Measurements from ENCODE around the gene SLC25A25. TPM values are rescaled to one million over a fixed set of nuclear protein-coding genes. Genes with fewer than 3 reads are reported as not detected.
"Not testable (repeated sequence)": the region's sequence is repeated elsewhere in the genome, so short reads cannot be mapped to it uniquely, and the experiment has no call there.

The SLC25A25 gene
- 7.3 and 12.2 TPM in 2 replicates for total RNA-seq

DNA sequence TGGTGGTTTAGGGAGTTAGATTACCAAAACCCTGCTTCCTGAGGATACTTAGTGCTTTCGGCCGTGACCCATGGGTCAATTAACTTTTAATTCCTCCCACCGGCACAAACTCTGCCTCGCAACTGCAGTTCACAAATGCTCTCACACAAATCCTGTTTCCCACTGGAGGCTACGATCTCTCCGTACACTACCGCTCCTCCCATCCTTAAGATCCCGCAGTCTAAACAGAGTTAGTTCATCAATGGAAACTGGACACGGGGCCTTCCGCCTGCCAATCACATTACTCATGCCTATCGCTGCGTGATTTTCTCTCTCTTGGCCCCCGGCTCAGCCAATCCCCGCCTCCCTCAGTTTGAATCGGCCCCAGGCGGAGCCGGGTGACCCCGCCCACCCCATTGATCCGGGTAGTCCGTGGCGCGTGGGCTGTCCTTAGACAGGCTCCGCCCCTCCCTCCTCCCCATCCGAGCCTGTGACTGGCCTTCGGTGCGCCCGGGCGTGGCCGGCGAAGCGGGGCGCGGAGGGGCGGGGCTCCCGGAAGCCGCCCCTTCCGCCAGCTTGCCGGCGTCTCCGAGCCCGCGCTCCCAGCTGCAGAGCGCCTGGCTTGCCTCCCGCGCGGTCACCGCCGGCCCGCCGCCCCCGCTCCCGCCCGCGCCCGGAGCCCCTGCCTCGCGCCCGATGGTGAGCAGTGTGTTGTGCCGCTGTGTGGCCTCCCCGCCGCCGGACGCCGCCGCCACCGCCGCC, at the start of gene SLC25A25:
TSS of gene SLC25A25 (plus strand) at position 588 of the 741 bp plus-strand sequence. CDS start at position 676, 88 bp downstream.
- DNase-seq (ENCODE audit: low read depth) = peak; percentile 89
- H3K4me3 ChIP-seq (ENCODE audit: low read depth, low read length) = peak within 1 kb of the TSS; percentile 96
- TF ChIP-seq, protein P1, sequence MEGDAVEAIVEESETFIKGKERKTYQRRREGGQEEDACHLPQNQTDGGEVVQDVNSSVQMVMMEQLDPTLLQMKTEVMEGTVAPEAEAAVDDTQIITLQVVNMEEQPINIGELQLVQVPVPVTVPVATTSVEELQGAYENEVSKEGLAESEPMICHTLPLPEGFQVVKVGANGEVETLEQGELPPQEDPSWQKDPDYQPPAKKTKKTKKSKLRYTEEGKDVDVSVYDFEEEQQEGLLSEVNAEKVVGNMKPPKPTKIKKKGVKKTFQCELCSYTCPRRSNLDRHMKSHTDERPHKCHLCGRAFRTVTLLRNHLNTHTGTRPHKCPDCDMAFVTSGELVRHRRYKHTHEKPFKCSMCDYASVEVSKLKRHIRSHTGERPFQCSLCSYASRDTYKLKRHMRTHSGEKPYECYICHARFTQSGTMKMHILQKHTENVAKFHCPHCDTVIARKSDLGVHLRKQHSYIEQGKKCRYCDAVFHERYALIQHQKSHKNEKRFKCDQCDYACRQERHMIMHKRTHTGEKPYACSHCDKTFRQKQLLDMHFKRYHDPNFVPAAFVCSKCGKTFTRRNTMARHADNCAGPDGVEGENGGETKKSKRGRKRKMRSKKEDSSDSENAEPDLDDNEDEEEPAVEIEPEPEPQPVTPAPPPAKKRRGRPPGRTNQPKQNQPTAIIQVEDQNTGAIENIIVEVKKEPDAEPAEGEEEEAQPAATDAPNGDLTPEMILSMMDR (conservative IDR thresholded peaks at IDR 0.05; ENCODE audit: low read depth, low read length) = no peak

DNA sequence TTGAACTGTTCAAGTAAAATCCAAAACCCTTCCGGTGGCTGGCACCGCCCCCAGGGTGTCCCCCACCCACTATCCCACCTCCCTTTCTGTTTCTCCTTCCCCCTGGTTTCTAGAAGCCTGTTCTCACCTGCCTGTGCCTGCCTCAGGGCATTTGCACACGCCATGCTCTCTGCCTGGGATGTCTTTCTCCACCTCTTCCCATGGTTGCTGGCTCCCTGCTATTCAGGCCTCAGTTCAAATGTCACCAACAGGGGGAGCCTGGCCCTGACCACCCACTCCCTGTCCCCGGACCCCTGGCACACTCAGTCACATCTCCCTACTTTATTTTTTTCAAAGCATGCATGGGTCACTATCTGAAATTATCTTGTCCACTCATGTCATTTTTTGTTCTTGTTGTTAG, 47.3 kb upstream of the SLC25A25 start:
- no peak for DNase-seq (ENCODE audit: low read depth)
- TF ChIP-seq, protein P1 (conservative IDR thresholded peaks at IDR 0.05; ENCODE audit: low read depth, low read length) = peak; percentile 39

DNA sequence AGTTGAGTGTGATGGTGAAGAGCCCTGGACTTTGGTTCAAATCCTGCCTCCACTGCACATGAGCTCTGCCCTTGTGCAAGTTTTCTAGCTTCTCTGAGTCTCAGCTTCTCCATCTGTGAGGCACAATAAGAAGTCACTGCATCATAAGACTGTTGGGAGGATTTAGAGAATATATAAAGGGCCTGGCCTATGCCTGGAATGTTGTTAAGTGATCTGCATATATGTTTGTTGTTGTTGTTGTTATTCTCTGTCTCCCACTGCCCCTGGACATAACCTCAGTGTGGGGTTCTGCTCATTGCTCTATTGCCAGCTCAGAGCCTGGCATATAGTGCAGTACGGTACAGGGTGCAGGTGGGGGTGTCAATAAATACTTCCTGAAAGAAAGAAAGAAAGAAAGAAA, 46.9 kb upstream of the SLC25A25 start:
- no peak for DNase-seq (ENCODE audit: low read depth)
- TF ChIP-seq, protein P1 (conservative IDR thresholded peaks at IDR 0.05; ENCODE audit: low read depth, low read length) = no peak
- no peak overlapping the region for H3K4me3 ChIP-seq (ENCODE audit: low read depth, low read length)

More for the DNA sequence above, 47.3 kb upstream of the SLC25A25 start:
- H3K4me3 ChIP-seq (ENCODE audit: low read depth, low read length) = no peak overlapping the region

DNA sequence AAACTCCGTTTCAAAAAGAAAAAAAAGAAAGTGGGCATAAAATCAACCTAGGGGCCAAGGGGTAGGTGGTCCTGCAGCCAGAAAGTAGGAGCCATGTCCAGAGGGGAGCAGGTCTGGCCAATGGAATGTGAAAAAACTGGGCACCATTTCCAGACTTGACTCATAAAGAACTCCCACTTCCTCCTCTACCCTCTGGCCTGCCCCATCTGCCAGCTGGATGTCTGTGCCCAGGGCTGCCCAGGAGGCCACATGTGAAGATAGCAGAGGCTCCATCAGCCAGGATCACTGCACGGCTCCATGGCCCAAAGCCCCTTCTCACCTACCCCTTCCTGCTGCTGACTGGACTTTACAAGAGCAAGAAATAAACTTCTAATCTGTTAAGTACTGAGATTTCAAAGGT, 45.1 kb upstream of the SLC25A25 start:
- TF ChIP-seq, protein P1 (conservative IDR thresholded peaks at IDR 0.05; ENCODE audit: low read depth, low read length) = no peak
- no peak for DNase-seq (ENCODE audit: low read depth)

DNA sequence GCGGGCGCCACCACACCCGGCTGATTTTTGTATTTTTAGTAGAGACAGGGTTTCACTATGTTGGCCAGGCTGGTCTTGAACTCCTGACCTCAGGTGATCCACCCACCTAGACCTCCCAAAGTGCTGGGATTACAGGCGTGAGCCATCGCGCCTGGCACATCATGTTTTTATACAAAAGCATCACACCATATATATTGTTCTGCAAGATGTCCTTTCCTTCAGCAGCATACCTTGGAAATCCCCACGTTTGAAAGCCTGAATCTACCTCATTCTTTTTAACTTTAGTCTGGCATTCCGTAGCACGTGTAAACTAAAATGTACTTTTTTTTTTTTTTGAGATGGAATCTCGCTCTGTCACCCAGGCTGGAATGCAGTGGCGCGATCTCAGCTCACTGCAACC, 44.4 kb upstream of the SLC25A25 start:
- not testable (repeated sequence) for DNase-seq (ENCODE audit: low read depth); H3K4me3 ChIP-seq (ENCODE audit: low read depth, low read length)

More for the DNA sequence above, 45.1 kb upstream of the SLC25A25 start:
- H3K4me3 ChIP-seq (ENCODE audit: low read depth, low read length) = no peak overlapping the region

DNA sequence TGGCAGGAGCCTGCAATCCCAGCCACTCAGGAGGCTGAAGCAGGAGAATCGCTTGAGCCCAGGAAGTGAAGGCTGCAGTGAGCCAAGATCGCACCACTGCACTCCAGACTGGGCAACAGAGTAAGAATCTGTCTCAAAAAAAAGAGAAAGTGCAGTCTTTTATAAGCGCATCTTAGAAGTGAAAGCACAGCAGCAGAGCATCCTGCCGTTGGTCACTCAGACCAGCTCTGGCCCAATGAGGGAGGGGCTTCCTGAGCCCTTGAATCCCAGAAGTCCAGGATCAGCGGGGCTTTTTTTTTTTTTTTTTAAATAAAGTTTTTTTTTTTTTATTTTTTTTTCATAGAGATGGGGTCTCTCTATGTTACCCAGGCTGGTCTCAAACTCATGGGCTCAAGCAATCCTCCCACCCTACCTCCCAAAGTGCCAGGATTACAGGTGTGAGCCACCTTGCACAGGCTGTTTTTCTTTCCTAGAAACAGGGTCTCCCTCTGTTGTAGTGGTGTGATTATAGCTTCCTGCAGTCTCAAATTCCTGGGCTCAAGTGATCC, 43.2 kb upstream of the SLC25A25 start:
- DNase-seq (ENCODE audit: low read depth) = no peak
- no peak overlapping the region for H3K4me3 ChIP-seq (ENCODE audit: low read depth, low read length)
- TF ChIP-seq, protein P1 (conservative IDR thresholded peaks at IDR 0.05; ENCODE audit: low read depth, low read length) = no peak

DNA sequence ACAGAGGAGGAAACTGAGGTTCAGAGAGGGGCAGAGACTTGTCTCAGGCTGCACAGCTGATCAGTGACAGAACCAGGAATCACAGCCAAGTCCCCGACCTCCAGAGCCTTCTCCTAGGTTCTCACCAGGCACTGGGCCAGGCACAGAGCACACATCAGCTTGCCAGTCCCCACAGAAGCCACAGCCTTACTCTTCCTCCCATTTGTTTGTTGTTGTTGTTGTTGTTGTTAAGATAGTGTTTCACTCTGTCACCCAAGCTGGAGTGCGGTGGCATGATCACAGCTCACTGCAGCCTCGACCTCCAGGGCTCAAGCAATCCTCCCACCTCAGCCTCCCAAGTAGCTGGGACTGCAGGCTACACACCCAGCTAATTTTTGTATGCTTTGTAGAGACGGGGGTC, 42.3 kb upstream of the SLC25A25 start:
- TF ChIP-seq, protein P1 (conservative IDR thresholded peaks at IDR 0.05; ENCODE audit: low read depth, low read length) = no peak
- no peak for DNase-seq (ENCODE audit: low read depth)
- H3K4me3 ChIP-seq (ENCODE audit: low read depth, low read length) = no peak overlapping the region
